Astrocyte (in vitro differentiated cells and primary cell): ENCODE measurements around the gene PER1. TPM values are rescaled to one million over a fixed set of nuclear protein-coding genes. Genes with fewer than 3 reads are reported as not detected.

Experiments used
- DNase-seq: peaks from one replicate; pipeline ENCODE4 v3.0.0-alpha.2; 2010; ENCODE audit warnings: low read depth
- FAIRE-seq: peaks from 2 replicates; lab custom pipeline; 2011; peaks lifted over from hg19 to GRCh38; lab: Jason Lieb, UNC
- H2AFZ ChIP-seq: 2 replicates; pipeline ENCODE4 v1.6.0; 2012; ENCODE audit warnings: low read depth, low read length, inconsistent platforms
- H3K27ac ChIP-seq: 2 replicates; pipeline ENCODE4 v1.5.1; 2011; ENCODE audit warnings: low read depth, low read length, inconsistent platforms
- H3K27me3 ChIP-seq: 2 replicates; pipeline ENCODE4 v1.6.0; 2011; ENCODE audit warnings: low read length, inconsistent platforms; ENCODE audit not compliant: insufficient read depth
- H3K36me3 ChIP-seq: 2 replicates; pipeline ENCODE4 v1.5.1; 2011; ENCODE audit warnings: low read length, inconsistent platforms; ENCODE audit not compliant: insufficient read depth
- H3K4me1 ChIP-seq: 2 replicates; pipeline ENCODE4 v1.5.1; 2011; ENCODE audit warnings: low read length, inconsistent platforms; ENCODE audit not compliant: insufficient read depth
- H3K4me2 ChIP-seq: 2 replicates; pipeline ENCODE4 v1.6.0; 2012; ENCODE audit warnings: low read length, inconsistent platforms
- H3K4me3 ChIP-seq: 2 replicates; pipeline ENCODE4 v1.5.1; 2011; ENCODE audit warnings: low read depth, mild to moderate bottlenecking, low read length, inconsistent platforms; ENCODE audit not compliant: insufficient read depth
- H3K79me2 ChIP-seq: 2 replicates; pipeline ENCODE4 v1.6.0; 2012; ENCODE audit warnings: mild to moderate bottlenecking, low read length, inconsistent platforms; ENCODE audit not compliant: insufficient read depth
- H3K9ac ChIP-seq: 2 replicates; pipeline ENCODE4 v1.6.0; 2012; ENCODE audit warnings: mild to moderate bottlenecking, low read length, inconsistent platforms
- H3K9me3 ChIP-seq: 2 replicates; pipeline ENCODE4 v1.5.1; 2012; ENCODE audit warnings: low read depth, mild to moderate bottlenecking, low read length, inconsistent platforms; ENCODE audit not compliant: insufficient read depth
- H4K20me1 ChIP-seq: 2 replicates; pipeline ENCODE4 v1.6.0; 2012; ENCODE audit warnings: low read length, inconsistent platforms; ENCODE audit not compliant: insufficient read depth
- H3K27ac Mint-ChIP-seq: one replicate; pipeline ENCODE4 v1.8.0; 2021; ENCODE audit warnings: mild to moderate bottlenecking, mixed read lengths; ENCODE audit not compliant: unreplicated experiment
- H3K27me3 Mint-ChIP-seq: one replicate; pipeline ENCODE4 v1.8.0; 2021; ENCODE audit warnings: low read depth, mixed read lengths; ENCODE audit not compliant: unreplicated experiment
- H3K36me3 Mint-ChIP-seq: one replicate; pipeline ENCODE4 v1.8.0; 2021; ENCODE audit warnings: low read depth, mixed read lengths; ENCODE audit not compliant: unreplicated experiment
- H3K4me1 Mint-ChIP-seq: one replicate; pipeline ENCODE4 v1.8.0; 2021; ENCODE audit warnings: low read depth, mixed read lengths; ENCODE audit not compliant: unreplicated experiment
- H3K4me3 Mint-ChIP-seq: one replicate; pipeline ENCODE4 v1.8.0; 2021; ENCODE audit warnings: mild to moderate bottlenecking, moderate library complexity, mixed read lengths; ENCODE audit not compliant: unreplicated experiment
- H3K9me3 Mint-ChIP-seq: one replicate; pipeline ENCODE4 v1.8.0; 2021; ENCODE audit warnings: mild to moderate bottlenecking, mixed read lengths; ENCODE audit not compliant: unreplicated experiment
- EZH2 ChIP-seq: IDR thresholded peaks from 2 replicates; pipeline ENCODE4 v1.6.1; 2012; ENCODE audit warnings: mild to moderate bottlenecking, low read length, inconsistent platforms; ENCODE audit not compliant: insufficient read depth
- total RNA-seq: library from RNA; stranded (reverse); gene quantifications from 2 replicates; pipeline ENCODE4 v1.2.1, GENCODE V29; 2021
- TF ChIP-seq, protein P1 (sequence below): IDR thresholded peaks from 2 replicates; pipeline ENCODE4 v1.5.1; 2011; ENCODE audit warnings: low read depth, mild to moderate bottlenecking, inconsistent platforms, low read length, moderate library complexity; ENCODE audit not compliant: insufficient read depth

The PER1 gene
- total RNA-seq, 1 donor from 2014 or later: 17.0 TPM

DNA sequence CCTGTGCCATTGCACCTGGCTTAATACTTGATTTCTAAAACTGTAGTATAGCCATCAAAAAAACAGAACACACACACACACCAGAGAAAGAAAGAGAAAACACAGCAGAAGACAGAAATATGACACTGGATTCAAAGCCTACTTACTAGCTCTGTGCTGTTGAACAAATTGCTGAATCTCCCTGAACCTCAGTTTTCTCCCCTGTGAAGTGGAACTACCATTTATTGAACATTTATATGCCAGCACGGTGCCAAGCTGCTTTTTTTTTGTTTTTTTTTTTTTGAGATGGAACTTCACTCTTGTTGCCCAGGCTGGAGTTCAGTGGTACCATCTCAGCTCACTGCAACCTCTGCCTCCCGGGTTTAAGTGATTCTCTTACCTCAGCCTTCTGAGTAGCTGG is 51.4 kb downstream of the PER1 start:
- Histone ChIP-seq H3K79me2 (no peaks in the 10 kb centered on the region), H3K4me1 (no peaks in the 10 kb centered on the region), H3K27me3 (peaks cover 14% of the 10 kb centered on the region), H2AFZ (no peak overlapping the region), H3K4me2 (no peak overlapping the region), H3K9me3 (no peaks in the 10 kb centered on the region), H4K20me1 (no peaks in the 10 kb centered on the region), H3K4me3 (no peak overlapping the region), H3K27ac (no peak overlapping the region), H3K36me3 (no peaks in the 10 kb centered on the region), H3K9ac (no peak overlapping the region)
- FAIRE-seq (no peak), DNase-seq (no peak)
- peaks cover 4% of the 10 kb centered on the region for H3K9me3 Mint-ChIP-seq
- H3K27me3 Mint-ChIP-seq: peaks cover 34% of the 10 kb centered on the region
- no peaks in the 10 kb centered on the region for H3K4me1 Mint-ChIP-seq
- no peak overlapping the region for H3K27ac Mint-ChIP-seq
- no peak for TF ChIP-seq EZH2
- TF ChIP-seq, protein P1, sequence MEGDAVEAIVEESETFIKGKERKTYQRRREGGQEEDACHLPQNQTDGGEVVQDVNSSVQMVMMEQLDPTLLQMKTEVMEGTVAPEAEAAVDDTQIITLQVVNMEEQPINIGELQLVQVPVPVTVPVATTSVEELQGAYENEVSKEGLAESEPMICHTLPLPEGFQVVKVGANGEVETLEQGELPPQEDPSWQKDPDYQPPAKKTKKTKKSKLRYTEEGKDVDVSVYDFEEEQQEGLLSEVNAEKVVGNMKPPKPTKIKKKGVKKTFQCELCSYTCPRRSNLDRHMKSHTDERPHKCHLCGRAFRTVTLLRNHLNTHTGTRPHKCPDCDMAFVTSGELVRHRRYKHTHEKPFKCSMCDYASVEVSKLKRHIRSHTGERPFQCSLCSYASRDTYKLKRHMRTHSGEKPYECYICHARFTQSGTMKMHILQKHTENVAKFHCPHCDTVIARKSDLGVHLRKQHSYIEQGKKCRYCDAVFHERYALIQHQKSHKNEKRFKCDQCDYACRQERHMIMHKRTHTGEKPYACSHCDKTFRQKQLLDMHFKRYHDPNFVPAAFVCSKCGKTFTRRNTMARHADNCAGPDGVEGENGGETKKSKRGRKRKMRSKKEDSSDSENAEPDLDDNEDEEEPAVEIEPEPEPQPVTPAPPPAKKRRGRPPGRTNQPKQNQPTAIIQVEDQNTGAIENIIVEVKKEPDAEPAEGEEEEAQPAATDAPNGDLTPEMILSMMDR: no peak
- H3K4me3 Mint-ChIP-seq: no peak overlapping the region
- H3K36me3 Mint-ChIP-seq: no peaks in the 10 kb centered on the region

DNA sequence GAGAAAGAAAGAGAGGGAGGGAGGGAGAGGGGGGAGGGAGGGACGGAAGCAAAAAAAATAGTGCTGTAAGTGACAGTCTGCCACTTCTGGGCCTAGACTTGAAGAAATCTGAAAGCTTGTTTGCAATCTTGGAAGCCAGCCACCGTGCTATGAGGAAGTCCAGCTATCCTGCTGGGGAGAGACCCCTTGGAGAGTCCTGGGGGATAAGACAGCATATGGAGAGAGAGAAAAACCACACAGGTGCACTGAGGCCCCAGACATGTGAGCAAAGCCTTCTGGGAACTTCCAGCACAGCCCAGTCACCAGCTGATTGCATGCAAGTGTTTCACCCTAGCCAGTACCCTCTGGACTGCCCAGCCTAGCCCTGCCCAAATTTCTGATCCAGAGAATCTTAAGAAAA is 52.1 kb downstream of the PER1 start:
- Histone ChIP-seq H3K36me3 (no peaks in the 10 kb centered on the region), H3K4me1 (no peaks in the 10 kb centered on the region), H3K4me2 (no peak overlapping the region), H2AFZ (no peak overlapping the region), H3K79me2 (no peaks in the 10 kb centered on the region), H3K27ac (no peak overlapping the region), H3K4me3 (no peak overlapping the region), H3K27me3 (peaks cover 21% of the 10 kb centered on the region), H4K20me1 (no peaks in the 10 kb centered on the region), H3K9ac (no peak overlapping the region), H3K9me3 (no peaks in the 10 kb centered on the region)
- H3K9me3 Mint-ChIP-seq: peaks cover 4% of the 10 kb centered on the region
- FAIRE-seq (no peak), DNase-seq (no peak)
- TF ChIP-seq EZH2: no peak
- TF ChIP-seq, protein P1: no peak
- H3K27ac Mint-ChIP-seq: no peak overlapping the region
- peaks cover 37% of the 10 kb centered on the region for H3K27me3 Mint-ChIP-seq
- H3K4me1 Mint-ChIP-seq: no peaks in the 10 kb centered on the region
- no peak overlapping the region for H3K4me3 Mint-ChIP-seq
- H3K36me3 Mint-ChIP-seq: no peaks in the 10 kb centered on the region

DNA sequence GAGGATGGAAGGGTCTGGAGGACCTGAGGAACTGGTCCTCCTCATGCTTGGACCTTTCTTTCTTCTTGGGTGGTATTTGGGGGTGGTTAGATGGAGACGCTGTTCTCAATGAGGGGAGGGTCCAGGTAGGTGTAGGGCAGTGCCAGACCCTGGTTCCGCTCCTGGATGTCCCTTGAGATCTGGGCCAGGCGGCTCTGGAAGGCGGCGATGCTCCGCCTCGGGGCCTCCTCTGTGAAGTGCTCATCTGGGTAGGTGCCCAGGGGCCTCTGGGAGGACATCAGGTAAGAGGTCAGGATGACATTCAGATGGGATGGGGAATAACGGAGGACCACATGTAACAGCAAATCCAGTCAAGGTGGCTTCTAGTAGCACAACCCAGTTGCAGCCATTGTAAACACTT is 55.7 kb downstream of the PER1 start:
- Histone ChIP-seq H3K79me2 (no peaks in the 10 kb centered on the region), H2AFZ (no peak overlapping the region), H3K9me3 (no peaks in the 10 kb centered on the region), H3K27me3 (peaks cover 16% of the 10 kb centered on the region), H3K4me1 (no peaks in the 10 kb centered on the region), H3K4me2 (no peak overlapping the region), H3K9ac (no peak overlapping the region), H3K4me3 (no peak overlapping the region), H3K27ac (no peak overlapping the region), H3K36me3 (no peaks in the 10 kb centered on the region), H4K20me1 (no peaks in the 10 kb centered on the region)
- Mint-ChIP-seq H3K27ac (no peak overlapping the region), H3K36me3 (no peaks in the 10 kb centered on the region), H3K9me3 (no peaks in the 10 kb centered on the region), H3K4me3 (no peak overlapping the region), H3K27me3 (peaks cover 54% of the 10 kb centered on the region), H3K4me1 (no peaks in the 10 kb centered on the region)
- no peak for FAIRE-seq
- TF ChIP-seq, protein P1: no peak
- TF ChIP-seq EZH2: no peak
- no peak for DNase-seq
